ENCODE measurements around the gene DNM3.

Gene DNM3

GRCh38 chr1:172442843-172443565 lies 601.7 kb downstream of the DNM3 start:
- no peak for DNase-seq (ENCODE audit: low read depth in 2 of 2, low spot score in 1 of 2)

DNA sequence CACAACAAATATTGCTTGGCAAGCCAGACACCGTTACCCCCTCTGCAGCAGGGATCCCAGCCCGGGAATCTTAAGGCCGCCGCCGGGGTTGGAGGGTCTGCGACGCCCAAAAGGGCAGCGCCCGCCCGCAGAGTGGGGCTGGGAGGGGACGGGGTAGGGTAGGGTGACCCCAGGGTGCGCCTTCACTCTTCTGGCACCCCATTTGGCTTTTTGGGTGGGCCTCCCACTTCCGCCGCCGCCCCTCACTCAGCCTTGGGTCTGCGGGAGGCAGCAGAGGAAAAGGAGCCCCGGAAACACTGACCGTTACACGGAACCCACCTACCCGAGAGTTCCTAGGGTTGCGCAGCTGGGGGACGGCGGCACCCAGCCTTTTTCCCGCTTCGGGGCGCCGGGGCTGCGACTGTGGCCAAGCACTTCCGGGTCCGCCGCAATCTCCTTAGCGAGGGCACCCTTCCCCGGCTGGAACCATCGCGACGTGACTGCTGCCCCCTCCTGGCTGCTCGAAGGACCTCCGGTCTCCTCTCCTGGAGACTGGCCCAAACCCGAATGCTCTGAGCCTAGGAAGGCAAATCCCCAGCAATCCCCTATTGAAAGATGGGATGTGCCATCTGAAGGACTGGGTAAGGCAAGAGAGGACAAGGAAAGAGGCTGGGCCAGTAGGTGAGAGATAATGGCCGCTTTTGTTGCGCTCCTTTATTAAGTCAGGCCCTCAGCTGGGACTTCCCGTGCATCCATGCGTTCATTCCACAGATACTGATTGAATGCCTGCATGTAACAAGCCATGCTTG lies 602.6 kb downstream of the DNM3 start, which contains the start of gene PIGC:
PIGC (minus strand) TSS at position 404 of the 788 bp plus-strand sequence. CDS start 1,447 bp downstream, outside the sequence.
- peak; percentile 77 to 86 for DNase-seq (ENCODE audit: low read depth in 2 of 2, low spot score in 1 of 2)

DNA sequence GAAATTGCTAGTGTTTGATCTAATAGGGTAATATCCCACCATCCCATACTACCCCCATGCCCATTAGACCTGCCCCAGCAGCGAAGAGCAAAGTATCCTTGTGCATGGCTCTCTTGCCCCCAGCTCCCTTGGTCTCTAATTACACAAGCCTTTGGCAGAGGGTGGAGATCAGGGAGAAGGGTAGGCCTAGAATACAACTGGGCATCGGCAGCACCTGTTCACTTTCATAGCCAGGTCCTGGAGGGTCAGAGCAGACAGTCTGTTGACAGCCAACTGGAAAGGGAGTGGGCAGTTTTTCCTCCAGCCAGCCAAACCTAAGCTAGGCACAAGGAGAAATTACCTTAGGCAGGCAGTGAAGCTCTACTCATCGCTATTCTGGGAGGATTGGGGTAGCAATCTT lies 605.2 kb downstream of the DNM3 start:
- DNase-seq (ENCODE audit: low read depth in 2 of 2, low spot score in 1 of 2): no peak

- DNase-seq (ENCODE audit: low read depth in 2 of 2, low spot score in 1 of 2): no peak
Observed at GRCh38 chr1:172447641-172448040, 606.3 kb downstream of the DNM3 start.

- DNase-seq (ENCODE audit: low read depth in 2 of 2, low spot score in 1 of 2): no peak
Observed at GRCh38 chr1:172448995-172449584, 607.8 kb downstream of the DNM3 start.

GRCh38 chr1:172449585-172450523 lies 608.6 kb downstream of the DNM3 start:
- DNase-seq (ENCODE audit: low read depth in 2 of 2, low spot score in 1 of 2): no peak

DNA sequence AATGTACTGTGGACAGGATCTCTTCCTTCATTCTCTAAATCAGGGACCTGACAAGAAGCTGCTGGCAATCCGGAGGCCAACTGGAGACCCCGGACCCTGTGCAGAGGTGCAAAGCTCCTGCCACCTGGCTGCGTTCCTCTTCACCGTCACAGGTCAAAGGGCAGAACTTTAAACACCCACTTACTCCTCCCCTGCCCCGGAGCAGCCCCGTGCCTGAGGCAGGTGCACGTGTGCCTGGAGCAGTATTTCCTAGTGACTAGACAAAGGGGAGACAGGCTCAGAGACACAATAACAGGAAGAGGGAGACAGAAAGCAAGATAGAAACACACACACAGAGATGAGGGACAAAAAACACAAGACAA lies 609.2 kb downstream of the DNM3 start:
- no peak for DNase-seq (ENCODE audit: low read depth in 2 of 2, low spot score in 1 of 2)

DNA sequence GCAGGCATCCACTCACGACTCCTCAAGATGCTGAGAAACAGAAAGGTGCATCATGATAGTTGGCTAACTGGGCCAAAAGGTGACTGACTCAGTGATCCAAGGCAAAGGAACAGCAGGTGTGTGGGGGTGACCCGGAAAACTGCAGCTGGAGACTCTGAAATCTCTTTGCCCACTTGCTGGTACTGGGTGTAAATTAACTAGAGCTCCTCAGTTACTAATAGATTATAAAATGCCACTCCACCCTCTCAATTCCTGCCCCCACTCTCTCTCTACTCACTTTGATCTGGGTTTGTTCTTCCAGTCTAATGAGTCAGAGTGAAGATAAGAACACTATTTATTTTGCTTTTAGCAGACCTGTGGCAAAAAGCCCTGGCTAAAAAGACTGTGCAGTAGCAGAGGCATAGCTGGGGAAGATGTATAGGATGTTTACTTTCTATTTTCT lies 609.7 kb downstream of the DNM3 start:
- DNase-seq (ENCODE audit: low read depth in 2 of 2, low spot score in 1 of 2): no peak

GRCh38 chr1:172452536-172453152 lies 611.3 kb downstream of the DNM3 start:
- DNase-seq (ENCODE audit: low read depth in 2 of 2, low spot score in 1 of 2): no peak

GRCh38 chr1:172453153-172453545 lies 611.9 kb downstream of the DNM3 start:
- no peak for DNase-seq (ENCODE audit: low read depth in 2 of 2, low spot score in 1 of 2)

DNA sequence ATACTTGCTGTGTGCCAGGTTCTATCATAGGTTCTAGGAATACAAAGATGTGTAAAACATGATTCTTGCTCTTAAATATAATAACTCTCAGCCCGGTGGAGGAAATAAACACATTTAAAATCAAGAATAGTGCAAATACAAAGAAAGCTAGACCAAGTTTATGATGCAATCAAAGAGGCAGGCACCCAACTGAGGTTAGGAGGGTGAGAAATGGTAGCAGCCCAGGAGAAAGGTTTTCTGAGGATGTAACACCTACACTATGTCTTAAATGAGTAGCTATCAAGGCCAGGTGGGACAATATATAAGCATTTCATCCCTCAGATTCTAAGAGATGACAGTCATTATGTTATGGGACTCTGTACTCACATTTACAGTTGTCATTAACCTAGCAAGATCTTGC lies 612.3 kb downstream of the DNM3 start:
- no peak for DNase-seq (ENCODE audit: low read depth in 2 of 2, low spot score in 1 of 2)

DNA sequence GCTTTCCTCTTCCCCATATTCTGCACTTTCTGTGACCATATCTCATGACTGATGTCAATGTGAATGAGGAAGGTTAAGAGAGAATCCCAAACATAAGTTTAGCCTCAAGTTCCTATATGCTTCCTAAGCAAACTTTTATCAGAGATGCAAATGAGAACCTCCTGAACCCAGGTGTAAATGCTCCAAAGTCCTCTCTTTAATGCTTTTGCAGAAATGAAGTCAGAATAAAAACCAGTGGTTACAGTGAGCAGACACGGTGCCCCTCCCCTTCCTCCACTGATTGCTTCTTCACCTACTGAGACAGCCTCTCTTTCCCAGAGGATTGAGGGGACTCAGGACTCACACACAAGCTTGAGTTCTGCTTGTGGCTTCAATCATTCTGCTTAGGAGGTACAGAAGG lies 614.2 kb downstream of the DNM3 start:
- DNase-seq (ENCODE audit: low read depth in 2 of 2, low spot score in 1 of 2): no peak

DNA sequence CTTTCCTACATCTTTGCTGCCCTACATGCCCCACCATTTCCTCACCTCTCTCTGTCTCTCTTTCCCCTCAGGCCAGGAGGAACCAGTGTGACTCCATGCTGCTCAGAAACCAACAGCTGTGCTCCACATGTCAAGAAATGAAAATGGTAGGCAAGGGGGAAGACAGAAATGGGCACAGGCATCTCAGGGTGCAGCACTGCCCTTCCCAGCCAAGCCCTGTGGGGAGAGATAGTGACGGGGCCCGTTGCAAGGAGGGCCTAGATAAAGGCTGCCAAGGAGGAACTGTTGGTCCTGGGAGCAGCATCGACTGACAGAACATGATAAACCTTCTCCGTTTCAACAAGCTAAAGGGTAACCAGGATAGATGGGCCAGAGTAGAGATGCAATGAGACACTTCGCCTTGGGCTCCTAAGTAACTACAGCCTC lies 615.1 kb downstream of the DNM3 start:
- DNase-seq (ENCODE audit: low read depth in 2 of 2, low spot score in 1 of 2): no peak

DNA sequence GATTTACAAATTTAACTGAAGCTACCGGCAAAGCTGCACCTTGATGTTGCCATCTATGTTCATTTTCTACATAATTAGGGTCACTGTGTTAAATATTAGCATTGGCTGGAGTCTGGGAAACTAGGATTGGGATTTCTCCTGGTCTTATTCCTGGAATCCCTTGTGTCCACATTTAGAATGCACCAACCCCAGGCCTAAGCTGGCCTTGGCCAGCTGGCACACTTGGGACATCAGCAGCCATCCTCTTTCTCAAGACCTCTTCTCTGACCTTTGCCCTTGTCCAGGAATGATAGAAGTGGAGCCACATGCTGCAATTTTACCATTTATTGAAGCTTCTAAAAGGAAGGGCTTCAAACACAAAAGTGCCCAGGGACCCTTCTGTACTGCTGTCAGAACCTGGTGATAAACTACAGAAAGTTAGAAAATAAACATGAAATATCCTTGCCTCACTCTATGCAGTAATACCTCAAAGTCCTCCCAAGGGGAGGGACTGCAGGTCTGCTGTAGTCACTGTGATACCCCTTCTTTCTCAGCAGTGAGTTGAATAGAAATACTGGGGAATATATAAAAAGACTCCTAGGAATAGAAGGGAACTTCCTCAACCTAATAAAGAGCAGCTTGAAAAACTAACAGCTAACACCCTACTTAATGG lies 616.3 kb downstream of the DNM3 start:
- DNase-seq (ENCODE audit: low read depth in 2 of 2, low spot score in 1 of 2): no peak

- DNase-seq (ENCODE audit: low read depth in 2 of 2, low spot score in 1 of 2): no peak
Observed at GRCh38 chr1:172460177-172460576, 618.9 kb downstream of the DNM3 start.

DNA sequence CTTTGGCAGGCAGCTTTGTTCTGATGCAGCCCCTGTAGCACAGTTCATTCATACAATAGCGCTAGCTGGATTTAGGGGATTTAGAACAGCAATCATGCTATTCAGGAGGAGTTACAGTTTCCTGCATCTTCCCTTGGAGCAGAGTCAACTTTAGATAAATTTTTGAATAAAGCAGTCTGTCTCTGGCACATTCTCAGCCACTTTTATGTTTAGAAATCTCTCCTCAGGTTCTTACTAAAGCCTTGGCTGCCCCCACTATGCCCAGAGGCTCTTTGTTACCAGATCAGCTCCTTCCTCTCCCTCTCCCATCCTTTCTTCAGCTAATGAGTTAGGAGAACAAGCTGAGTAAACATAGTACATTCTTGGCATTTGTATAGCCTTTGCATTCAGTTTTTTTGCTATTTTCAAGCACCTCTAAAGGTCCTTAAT lies 619.6 kb downstream of the DNM3 start:
- no peak for DNase-seq (ENCODE audit: low read depth in 2 of 2, low spot score in 1 of 2)
